HUES6 (cell line): Measurements from ENCODE around the gene PDLIM3.

Experiments
- H3K27ac ChIP-seq: 2 replicates; pipeline ENCODE4 v1.7.0; 2013; ENCODE audit warnings: low read depth, mild to moderate bottlenecking, low read length, inconsistent platforms
- H3K27me3 ChIP-seq: 2 replicates; pipeline ENCODE4 v1.6.1; 2013; ENCODE audit warnings: low read length; ENCODE audit not compliant: control insufficient read depth, insufficient read depth
- H3K36me3 ChIP-seq: 2 replicates; pipeline ENCODE4 v1.6.1; 2013; ENCODE audit warnings: low read length; ENCODE audit not compliant: control insufficient read depth, insufficient read depth
- H3K4me1 ChIP-seq: 2 replicates; pipeline ENCODE4 v1.6.1; 2013; ENCODE audit warnings: low read length; ENCODE audit not compliant: control insufficient read depth, insufficient read depth
- H3K4me3 ChIP-seq: 2 replicates; pipeline ENCODE4 v1.5.1; 2013; ENCODE audit warnings: low read depth, low read length
- H3K9ac ChIP-seq: one replicate; pipeline ENCODE4 v1.6.1; 2013; ENCODE audit warnings: mild to moderate bottlenecking, low read length
- H3K9me3 ChIP-seq: 2 replicates; pipeline ENCODE4 v1.6.1; 2013; ENCODE audit warnings: low read depth, low read length; ENCODE audit not compliant: control insufficient read depth, insufficient read depth

Gene PDLIM3

DNA sequence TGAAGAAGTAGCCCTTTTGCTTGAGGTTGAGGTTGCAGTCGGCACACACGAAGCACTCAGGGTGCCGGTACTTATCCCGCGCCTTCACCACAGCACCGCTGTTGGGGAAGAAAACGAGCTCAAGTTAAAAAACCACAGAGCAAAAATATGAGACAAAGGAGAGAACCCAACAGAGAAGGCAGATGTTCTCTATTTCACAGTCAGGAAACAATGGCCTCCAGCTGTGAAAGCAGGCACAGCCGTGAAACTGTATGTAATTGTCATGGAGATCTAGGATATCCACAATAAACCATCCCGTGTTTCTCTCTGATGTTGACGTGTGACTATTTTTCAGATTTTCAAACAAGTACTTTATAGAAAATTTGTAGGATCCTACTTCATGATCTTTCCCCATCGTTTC lies 32.9 kb downstream of the PDLIM3 start:
- H3K4me1 ChIP-seq: no peaks in the 10 kb centered on the region
- peaks cover 3% of the 10 kb centered on the region; the same call in 1 of the 2 replicates for H3K36me3 ChIP-seq
- H3K27ac ChIP-seq: no peak overlapping the region
- no peaks in the 10 kb centered on the region for H3K27me3 ChIP-seq
- H3K4me3 ChIP-seq: no peak overlapping the region
- no peak overlapping the region for H3K9ac ChIP-seq
- peaks cover 15% of the 10 kb centered on the region for H3K9me3 ChIP-seq

DNA sequence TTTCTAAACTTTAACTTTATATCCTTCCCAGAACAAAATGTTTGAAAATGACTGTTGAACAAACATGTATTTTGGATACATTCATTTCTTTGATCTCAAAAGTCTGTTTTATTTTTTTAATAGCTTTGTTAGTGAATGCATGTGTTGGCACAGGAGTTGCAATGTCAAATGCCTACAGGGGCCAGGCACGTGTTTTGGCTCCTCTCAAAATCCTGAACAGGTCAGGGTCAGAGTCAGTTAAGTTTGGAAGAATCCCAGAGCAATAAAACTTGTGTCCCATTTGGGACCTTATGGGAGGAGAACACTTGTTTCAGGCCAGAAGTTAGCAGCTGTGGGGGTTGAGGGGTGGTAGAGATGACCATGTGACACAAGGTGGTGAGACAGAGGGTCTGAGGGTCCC lies 34.7 kb downstream of the PDLIM3 start:
- Histone ChIP-seq H3K27ac (no peak overlapping the region), H3K9me3 (peaks cover 15% of the 10 kb centered on the region), H3K27me3 (no peaks in the 10 kb centered on the region), H3K4me1 (no peaks in the 10 kb centered on the region), H3K4me3 (no peak overlapping the region), H3K9ac (no peak overlapping the region), H3K36me3 (peaks cover 3% of the 10 kb centered on the region; the same call in 1 of the 2 replicates)

DNA sequence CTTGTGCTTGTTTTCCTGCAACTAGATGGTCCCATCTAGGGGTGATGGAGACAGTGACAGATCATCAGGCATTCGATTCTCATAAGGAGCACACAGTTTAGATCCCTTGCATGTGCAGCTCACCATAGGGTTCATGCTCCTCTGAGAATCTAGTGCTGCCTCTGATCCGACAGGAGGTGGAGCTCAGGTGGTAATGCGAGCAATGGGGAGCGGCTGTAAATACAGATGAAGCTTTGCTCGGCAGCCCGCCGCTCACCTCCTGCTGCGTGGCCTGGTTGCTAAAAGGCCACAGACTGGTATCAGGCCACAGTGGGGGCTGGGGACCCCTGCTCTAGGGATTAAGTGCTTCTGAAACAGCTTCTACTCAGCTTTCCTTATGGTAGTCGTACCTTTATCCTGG lies 35.3 kb downstream of the PDLIM3 start:
- H3K4me1 ChIP-seq: no peaks in the 10 kb centered on the region
- H3K27me3 ChIP-seq: no peaks in the 10 kb centered on the region
- no peak overlapping the region for H3K4me3 ChIP-seq
- H3K9me3 ChIP-seq: peaks cover 15% of the 10 kb centered on the region
- no peak overlapping the region for H3K27ac ChIP-seq
- H3K36me3 ChIP-seq: peaks cover 3% of the 10 kb centered on the region; the same call in 1 of the 2 replicates
- no peak overlapping the region for H3K9ac ChIP-seq

DNA sequence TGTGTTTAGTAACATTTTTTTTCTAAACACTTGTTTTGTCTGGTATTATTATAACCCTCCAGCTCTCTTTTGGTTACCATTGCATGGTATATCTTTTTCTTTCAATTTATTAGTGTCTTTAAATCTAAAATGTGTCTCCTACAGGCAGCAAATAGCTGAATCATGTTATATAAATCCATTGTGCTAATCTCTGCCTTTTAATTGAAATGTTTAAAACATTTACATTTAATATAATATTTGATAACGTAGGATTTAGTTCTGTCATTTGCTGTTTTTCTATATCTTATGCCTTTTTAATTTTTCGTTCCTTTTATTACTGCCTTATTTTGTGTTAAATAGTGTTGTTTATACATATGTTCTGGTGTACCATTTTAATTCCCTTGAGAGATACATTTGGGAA lies 46.7 kb downstream of the PDLIM3 start:
- Histone ChIP-seq H3K9me3 (peaks cover 10% of the 10 kb centered on the region; the same call in 1 of the 2 replicates), H3K4me1 (no peaks in the 10 kb centered on the region), H3K36me3 (no peaks in the 10 kb centered on the region), H3K4me3 (no peak overlapping the region), H3K27me3 (peaks cover 3% of the 10 kb centered on the region; the same call in 1 of the 2 replicates), H3K9ac (no peak overlapping the region), H3K27ac (no peak overlapping the region)

DNA sequence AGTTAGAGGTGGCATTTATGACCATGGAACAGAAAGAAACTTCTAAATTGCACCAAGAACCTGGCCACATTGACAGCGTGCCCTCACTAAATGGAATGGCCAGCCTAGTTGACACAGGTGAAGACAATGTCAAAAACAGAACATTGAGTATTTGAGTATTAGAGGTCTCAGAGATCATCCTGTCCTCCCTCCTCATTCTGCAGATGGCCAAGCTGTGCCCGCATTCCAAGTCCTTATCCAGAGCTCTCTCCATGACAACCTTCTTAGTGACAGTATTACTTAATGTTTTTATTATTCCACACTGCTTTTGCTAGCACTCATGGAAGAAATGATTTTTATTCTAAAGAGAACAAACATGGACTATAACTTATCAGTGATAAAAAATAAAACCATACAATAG lies 53.9 kb downstream of the PDLIM3 start:
- H3K9me3 ChIP-seq: no peaks in the 10 kb centered on the region
- no peak overlapping the region for H3K4me3 ChIP-seq
- peaks cover 65% of the 10 kb centered on the region for H3K27me3 ChIP-seq
- H3K4me1 ChIP-seq: peaks cover 4% of the 10 kb centered on the region; the same call in 1 of the 2 replicates
- H3K9ac ChIP-seq: no peak overlapping the region
- no peak overlapping the region for H3K27ac ChIP-seq
- H3K36me3 ChIP-seq: no peaks in the 10 kb centered on the region

DNA sequence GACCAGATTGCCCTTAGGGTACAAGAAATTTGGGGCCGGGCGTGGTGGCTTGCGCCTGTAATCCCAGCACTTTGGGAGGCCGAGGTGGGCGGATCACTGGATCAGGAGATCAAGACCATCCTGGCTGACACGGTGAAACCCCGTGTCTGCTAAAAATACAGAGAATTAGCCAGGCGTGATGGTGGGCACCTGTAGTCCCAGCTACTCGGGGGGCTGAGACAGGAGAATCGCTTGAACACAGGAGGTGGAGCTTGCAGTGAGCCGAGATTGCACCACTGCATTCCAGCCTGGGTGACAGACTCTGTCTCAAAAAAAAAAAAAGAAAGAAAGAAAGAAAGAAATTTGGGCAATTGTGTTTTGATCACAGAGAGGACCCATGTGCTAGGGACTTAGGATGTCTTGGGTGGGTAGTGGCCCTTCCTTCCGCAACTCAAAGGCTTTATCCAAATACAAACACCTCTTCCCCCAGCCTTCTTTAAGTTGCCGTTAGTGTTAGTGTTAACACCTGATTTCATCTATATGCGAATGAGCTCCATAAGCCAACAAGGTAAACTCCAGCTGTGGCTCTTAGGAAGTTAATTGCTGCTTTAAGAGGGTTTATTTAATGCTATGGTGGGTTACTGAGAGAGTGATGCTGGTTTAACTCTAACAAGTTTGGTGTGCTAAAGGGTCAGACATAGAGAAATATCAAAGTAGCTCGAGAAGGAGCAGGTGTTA lies 55.1 kb downstream of the PDLIM3 start:
- H3K27ac ChIP-seq: no peak overlapping the region
- peaks cover 65% of the 10 kb centered on the region for H3K27me3 ChIP-seq
- no peak overlapping the region for H3K9ac ChIP-seq
- H3K4me3 ChIP-seq: no peak overlapping the region
- H3K9me3 ChIP-seq: no peaks in the 10 kb centered on the region
- peaks cover 4% of the 10 kb centered on the region; the same call in 1 of the 2 replicates for H3K4me1 ChIP-seq
- H3K36me3 ChIP-seq: no peaks in the 10 kb centered on the region

DNA sequence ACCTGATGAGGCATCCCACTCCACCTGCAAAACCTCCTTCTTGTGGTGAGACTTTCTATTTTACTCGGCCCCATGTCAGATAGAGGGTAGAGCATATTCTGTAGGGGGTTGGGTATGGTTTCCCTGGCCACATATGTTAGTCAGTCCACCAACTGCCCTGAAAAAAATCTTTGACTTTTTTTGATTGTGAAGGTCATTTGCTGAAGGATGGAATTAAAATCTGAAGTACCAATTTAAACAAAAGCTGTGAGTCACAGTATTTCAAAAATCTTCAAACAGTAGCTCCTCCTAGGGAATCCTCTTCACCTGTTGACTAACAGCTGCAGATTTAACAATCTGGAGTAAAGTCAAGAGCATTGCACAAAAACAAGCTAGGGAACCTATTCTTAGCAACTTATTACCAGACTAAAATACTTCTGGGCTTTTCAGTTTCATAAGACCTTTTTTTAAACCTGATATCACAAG lies 55.8 kb downstream of the PDLIM3 start:
- Histone ChIP-seq H3K27ac (no peak overlapping the region), H3K9me3 (no peaks in the 10 kb centered on the region), H3K4me3 (no peak overlapping the region), H3K36me3 (no peaks in the 10 kb centered on the region), H3K9ac (no peak overlapping the region), H3K27me3 (peaks cover 65% of the 10 kb centered on the region), H3K4me1 (peaks cover 4% of the 10 kb centered on the region; the same call in 1 of the 2 replicates)

DNA sequence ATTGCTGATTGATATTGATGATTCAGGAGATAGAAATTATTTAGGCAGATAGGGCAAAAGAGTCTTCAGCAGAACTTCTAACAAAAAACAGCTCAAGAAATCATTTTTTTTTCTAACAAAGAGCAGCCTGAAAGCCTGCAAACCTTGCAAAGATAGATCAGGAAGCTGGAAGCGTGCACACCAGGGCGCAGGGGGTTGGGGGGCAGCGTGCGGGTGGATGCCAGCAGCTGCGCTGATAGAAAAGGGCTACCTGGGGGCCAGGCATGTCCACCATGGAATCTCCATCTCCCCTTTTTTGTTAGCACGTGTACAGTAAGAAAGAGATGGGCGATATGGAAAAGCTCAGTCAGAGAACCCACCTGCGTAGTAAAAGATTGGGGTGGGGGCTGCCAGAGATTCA lies 62.1 kb downstream of the PDLIM3 start:
- peaks cover 4% of the 10 kb centered on the region; the same call in 1 of the 2 replicates for H3K4me1 ChIP-seq
- no peaks in the 10 kb centered on the region for H3K9me3 ChIP-seq
- peaks cover 45% of the 10 kb centered on the region for H3K27me3 ChIP-seq
- H3K36me3 ChIP-seq: no peaks in the 10 kb centered on the region
- H3K4me3 ChIP-seq: no peak overlapping the region
- H3K27ac ChIP-seq: no peak overlapping the region
- H3K9ac ChIP-seq: no peak overlapping the region

DNA sequence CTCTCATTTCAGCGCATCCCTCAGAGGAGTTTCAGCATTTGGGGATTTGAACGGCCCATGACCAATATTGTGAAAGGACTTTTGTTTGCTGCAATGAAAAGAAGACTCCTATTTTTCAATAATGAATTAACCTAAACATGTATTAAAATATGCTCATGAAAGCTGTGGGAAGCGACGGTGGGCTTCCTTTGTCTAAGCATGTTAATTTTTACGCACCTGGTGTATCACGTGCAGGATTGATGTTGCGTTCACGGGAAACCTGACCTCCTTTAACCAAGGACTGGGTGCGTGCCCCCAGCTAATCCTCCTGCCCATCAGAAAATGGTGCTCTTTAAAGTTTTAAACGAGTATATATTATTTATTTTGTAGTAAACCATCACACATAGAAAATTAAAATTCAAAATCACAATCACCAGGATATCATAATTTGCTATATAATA lies 63.2 kb downstream of the PDLIM3 start:
- Histone ChIP-seq H3K36me3 (no peaks in the 10 kb centered on the region), H3K4me3 (peak overlapping the region; percentile 81), H3K4me1 (peaks cover 4% of the 10 kb centered on the region; the same call in 1 of the 2 replicates), H3K9me3 (no peaks in the 10 kb centered on the region), H3K9ac (no peak overlapping the region), H3K27me3 (peaks cover 49% of the 10 kb centered on the region), H3K27ac (no peak overlapping the region)

DNA sequence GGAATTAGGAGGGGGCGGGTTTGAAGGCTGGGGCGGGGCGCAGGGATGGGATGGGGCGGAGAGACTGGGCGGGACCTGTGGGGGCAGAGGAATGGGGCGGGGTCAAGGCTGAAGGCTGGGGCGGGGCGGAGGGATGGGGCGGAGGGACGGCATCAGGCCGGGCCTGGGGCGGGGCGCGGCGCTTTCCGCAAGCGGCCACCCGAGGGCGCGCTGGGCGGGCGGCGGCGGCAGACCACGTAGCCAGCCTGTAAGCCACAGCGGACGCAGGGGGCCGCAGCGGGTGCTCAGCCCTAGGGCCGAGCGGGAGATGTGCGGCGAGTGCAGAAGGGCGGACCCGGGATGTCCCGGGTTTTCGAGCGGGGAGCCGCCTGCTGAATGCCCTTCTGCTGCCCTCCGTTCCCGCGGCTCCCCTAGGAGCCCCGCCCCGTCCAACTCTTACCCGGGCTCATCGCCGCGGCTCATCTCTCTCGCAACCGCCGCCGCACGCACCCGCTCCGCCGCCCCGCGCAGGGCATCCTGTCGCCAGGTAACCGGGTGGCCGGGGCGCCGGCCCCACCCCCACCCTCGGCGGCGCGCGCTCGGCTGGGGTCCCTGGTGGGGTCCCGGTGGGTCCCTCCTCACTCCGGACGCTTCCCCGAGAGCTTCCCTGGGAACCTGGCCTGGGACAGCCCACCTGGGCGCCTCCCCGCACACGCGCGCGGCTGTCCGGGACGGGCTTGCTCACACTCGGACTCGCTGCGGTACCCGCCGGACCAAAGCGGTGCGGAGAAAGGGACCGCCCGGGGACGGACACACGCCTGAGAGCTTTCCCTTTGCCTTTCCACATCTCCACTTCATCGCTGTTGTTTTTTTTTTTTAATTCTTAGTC lies 63.8 kb downstream of the PDLIM3 start, which contains the start of gene CCDC110:
TSS of gene CCDC110 (minus strand) at position 499 of the 868 bp plus-strand sequence. CDS start at position 449, 50 bp downstream.
- Histone ChIP-seq H3K4me3 (peak within 1 kb of the TSS; percentile 98), H3K9me3 (no peaks in the 10 kb centered on the region), H3K9ac (peak within 1 kb of the TSS; percentile 36), H3K36me3 (no peaks in the 10 kb centered on the region), H3K4me1 (peaks cover 4% of the 10 kb centered on the region; the same call in 1 of the 2 replicates), H3K27ac (no peak within 1 kb of the TSS), H3K27me3 (peaks cover 46% of the 10 kb centered on the region)
